Body of pancreas (tissue), 4 donors: Measurements from ENCODE around the gene ACTG1.

Experiments
- CTCF ChIP-seq, 7 experiments: fragments of 450-650 bp in 4 of 7; fragments of 200-600 bp in 3 of 7; sonication (generic) in 3 of 7; IDR thresholded peaks; one replicate each; pipeline ENCODE4 v1.5.1; 2016 to 2019; ENCODE audit warnings: antibody characterized with exemption in 7 of 7
- POLR2A ChIP-seq, 3 donors: fragments of 450-650 bp; IDR thresholded peaks; one replicate each; pipeline ENCODE4 v1.6.1; 2016; ENCODE audit warnings: antibody characterized with exemption in 3 of 3, mild to moderate bottlenecking in 2 of 3

- no peak for TF ChIP-seq CTCF (IDR thresholded peaks at IDR 0.05)
- TF ChIP-seq POLR2A (IDR thresholded peaks at IDR 0.05): no peak
Observed at GRCh38 chr17:81477173-81477572, 35.4 kb downstream of the ACTG1 start.
